ENCODE results near the gene PRUNE2.

Gene PRUNE2

GRCh38 chr9:76634356-76635054, 271.4 kb downstream of the PRUNE2 start:
- TF ChIP-seq CTCF (IDR thresholded peaks at IDR 0.05; ENCODE audit: low read depth, low read length, missing control alignments): no peak
- in situ Hi-C loops (cut with HindIII; ENCODE audit: low sequenced_read_pairs): no loop called here
- DNase-seq (ENCODE audit: low read depth): peak; percentile 49
- no peak overlapping the region for H3K4me3 ChIP-seq (ENCODE audit: low read depth, low read length)

- in situ Hi-C loops (cut with HindIII; ENCODE audit: low sequenced_read_pairs): no loop called here
- H3K4me3 ChIP-seq (ENCODE audit: low read depth, low read length): no peak overlapping the region
- no peak for DNase-seq (ENCODE audit: low read depth)
- no peak for TF ChIP-seq CTCF (IDR thresholded peaks at IDR 0.05; ENCODE audit: low read depth, low read length, missing control alignments)
These were observed 275.0 kb downstream of the PRUNE2 start for GRCh38 chr9:76630916-76631315.

- no peak overlapping the region for H3K4me3 ChIP-seq (ENCODE audit: low read depth, low read length)
- no peak for DNase-seq (ENCODE audit: low read depth)
- no peak for TF ChIP-seq CTCF (IDR thresholded peaks at IDR 0.05; ENCODE audit: low read depth, low read length, missing control alignments)
- in situ Hi-C loops (cut with HindIII; ENCODE audit: low sequenced_read_pairs): no loop called here
These were observed 276.5 kb downstream of the PRUNE2 start for GRCh38 chr9:76629205-76629990.

- no peak for DNase-seq (ENCODE audit: low read depth)
- TF ChIP-seq CTCF (IDR thresholded peaks at IDR 0.05; ENCODE audit: low read depth, low read length, missing control alignments): no peak
- in situ Hi-C loops (cut with HindIII; ENCODE audit: low sequenced_read_pairs): no loop called here
- H3K4me3 ChIP-seq (ENCODE audit: low read depth, low read length): no peak overlapping the region
These were observed 277.8 kb downstream of the PRUNE2 start for GRCh38 chr9:76628155-76628554.

- in situ Hi-C loops (cut with HindIII; ENCODE audit: low sequenced_read_pairs): no loop called here
These were observed 278.9 kb downstream of the PRUNE2 start for GRCh38 chr9:76626980-76627379.

GRCh38 chr9:76626141-76626540, 279.8 kb downstream of the PRUNE2 start:
- H3K4me3 ChIP-seq (ENCODE audit: low read depth, low read length): no peak overlapping the region
- no peak for DNase-seq (ENCODE audit: low read depth)
- TF ChIP-seq CTCF (IDR thresholded peaks at IDR 0.05; ENCODE audit: low read depth, low read length, missing control alignments): no peak
- in situ Hi-C loops (cut with HindIII; ENCODE audit: low sequenced_read_pairs): no loop called here

More at GRCh38 chr9:76626980-76627379, 278.9 kb downstream of the PRUNE2 start:
- TF ChIP-seq CTCF (IDR thresholded peaks at IDR 0.05; ENCODE audit: low read depth, low read length, missing control alignments): no peak
- no peak for DNase-seq (ENCODE audit: low read depth)
- H3K4me3 ChIP-seq (ENCODE audit: low read depth, low read length): no peak overlapping the region

All from astrocyte of the cerebellum (primary cell).